Hepatocyte (in vitro differentiated cells): ENCODE measurements around the gene ACTL7A.

Experiments
- CTCF ChIP-seq: fragments of 200-600 bp; sonication (generic); IDR thresholded peaks from 2 replicates; pipeline ENCODE4 v1.5.1; 2016; ENCODE audit warnings: antibody characterized with exemption, mild to moderate bottlenecking; ENCODE audit not compliant: poor library complexity
- EZH2phosphoT487 ChIP-seq: fragments of 200-600 bp; sonication (generic); IDR thresholded peaks from one replicate; pipeline ENCODE4 v1.6.1; 2018; ENCODE audit warnings: antibody characterized with exemption, mild to moderate bottlenecking, low read depth, moderate library complexity; ENCODE audit not compliant: unreplicated experiment, severe bottlenecking

GRCh38 chr9:108894225-108894997 lies 32.3 kb downstream of the ACTL7A start:
- TF ChIP-seq CTCF = no peak
- no peak for TF ChIP-seq EZH2phosphoT487
